T-cell (primary cell): ENCODE measurements around the gene CASK. TPM values are rescaled to one million over a fixed set of nuclear protein-coding genes. Genes with fewer than 3 reads are reported as not detected.

Experiments used
- ATAC-seq, 4 experiments: fragments of 200-7000 bp in 3 of 4; fragments of 150-1000 bp in 1 of 4; cut with Tn5 transposase; replicated peaks in 1 of 4; 1 replicate in 3 of 4; 2 replicates in 1 of 4; pipeline ENCODE4 v1.10.0; 2021; ENCODE audit warnings: moderate library complexity in 3 of 4, mild to moderate bottlenecking in 2 of 4, moderate number of reproducible peaks in 1 of 4
- CTCF ChIA-PET, 2 donors: fragments of 300-600 bp; sonication (Branson Sonifier 250); formaldehyde crosslinking; loops; one replicate each; lab custom pipeline; 2022; ENCODE audit warnings: antibody characterized with exemption in 2 of 2; lab: Charles Lee
- POLR2A ChIA-PET, 2 donors: fragments of 300-600 bp; sonication (Branson Sonifier 250); formaldehyde crosslinking; loops; one replicate each; lab custom pipeline; 2022; ENCODE audit warnings: antibody characterized with exemption in 2 of 2; lab: Charles Lee
- DNase-seq, 35 experiments: peaks; one replicate each; pipeline versions ENCODE4 v3.0.0 to v3.0.0-alpha.2; 2013 to 2023
- H3K27ac ChIP-seq: one replicate; pipeline ENCODE4 v1.5.1; 2013; ENCODE audit warnings: low read length
- H3K27me3 ChIP-seq, 2 experiments: replicated peaks in 1 of 2; 1 replicate in 1 of 2; 2 replicates in 1 of 2; pipeline versions ENCODE4 v1.6.1 to v1.7.0; 2013; ENCODE audit warnings: low read length in 1 of 2, mixed read lengths in 1 of 2; ENCODE audit not compliant: control insufficient read depth in 2 of 2, insufficient read depth in 2 of 2; ENCODE audit errors: extremely low read depth in 1 of 2
- H3K36me3 ChIP-seq, 2 donors: 1 replicate in 1 of 2; 2 replicates in 1 of 2; pipeline versions ENCODE4 v1.6.1 to v1.7.0; 2013; ENCODE audit warnings: low read length in 1 of 2; ENCODE audit not compliant: control insufficient read depth in 2 of 2, insufficient read depth in 1 of 2; ENCODE audit errors: extremely low read depth in 1 of 2
- H3K4me1 ChIP-seq, 2 experiments: 1 replicate in 1 of 2; 2 replicates in 1 of 2; pipeline versions ENCODE4 v1.6.1 to v1.7.0; 2013; ENCODE audit warnings: low read length in 2 of 2, mixed read lengths in 1 of 2; ENCODE audit not compliant: insufficient read depth in 2 of 2, control insufficient read depth in 1 of 2; ENCODE audit errors: extremely low read depth in 1 of 2
- H3K4me3 ChIP-seq, 2 donors: 1 replicate in 1 of 2; 2 replicates in 1 of 2; pipeline versions ENCODE4 v1.5.1 to v1.7.0; 2013; ENCODE audit warnings: mild to moderate bottlenecking in 2 of 2, low read length in 1 of 2, moderate library complexity in 1 of 2; ENCODE audit not compliant: control insufficient read depth in 1 of 2; ENCODE audit errors: extremely low read depth in 1 of 2
- H3K9me3 ChIP-seq: 2 replicates; pipeline ENCODE4 v1.7.0; 2013
- H3K27ac Mint-ChIP-seq, 2 donors: one replicate each; pipeline ENCODE4 v1.8.0; 2020 to 2021; ENCODE audit warnings: mild to moderate bottlenecking in 2 of 2, mixed read lengths in 2 of 2
- H3K27me3 Mint-ChIP-seq, 2 donors: one replicate each; pipeline ENCODE4 v1.8.0; 2021 to 2022; ENCODE audit warnings: mixed read lengths in 2 of 2
- H3K36me3 Mint-ChIP-seq: one replicate; pipeline ENCODE4 v1.8.0; 2021; ENCODE audit warnings: mixed read lengths
- H3K4me1 Mint-ChIP-seq, 3 donors: one replicate each; pipeline ENCODE4 v1.8.0; 2020 to 2022; ENCODE audit warnings: mixed read lengths in 3 of 3, mild to moderate bottlenecking in 1 of 3
- H3K4me3 Mint-ChIP-seq, 3 donors: one replicate each; pipeline ENCODE4 v1.8.0; 2020 to 2022; ENCODE audit warnings: mild to moderate bottlenecking in 3 of 3, mixed read lengths in 3 of 3, moderate library complexity in 3 of 3
- H3K9me3 Mint-ChIP-seq, 3 donors: one replicate each; pipeline ENCODE4 v1.8.0; 2020 to 2022; ENCODE audit warnings: mixed read lengths in 3 of 3
- WGBS: methylation state at CpG from one replicate; pipeline ENCODE4 v1.1.5; 2013; ENCODE audit warnings: missing lambda C conversion rate; ENCODE audit not compliant: insufficient coverage; 5-methylcytosine and 5-hydroxymethylcytosine counted together
- total RNA-seq, 35 experiments: library from RNA in 6 of 35; stranded (reverse) in 6 of 35; fragments of 120-200 nt in 1 of 35; gene quantifications; one replicate each; pipeline versions ENCODE4 v1.2.1 to v1.2.4 and lab custom pipeline; 2013 to 2026

The CASK gene
- total RNA-seq, 5 donors from 2014 or later (not counting 1 experiment from before 2014, with no cell fraction given), result 52.6 to 81.6 (median 67.5) TPM

DNA sequence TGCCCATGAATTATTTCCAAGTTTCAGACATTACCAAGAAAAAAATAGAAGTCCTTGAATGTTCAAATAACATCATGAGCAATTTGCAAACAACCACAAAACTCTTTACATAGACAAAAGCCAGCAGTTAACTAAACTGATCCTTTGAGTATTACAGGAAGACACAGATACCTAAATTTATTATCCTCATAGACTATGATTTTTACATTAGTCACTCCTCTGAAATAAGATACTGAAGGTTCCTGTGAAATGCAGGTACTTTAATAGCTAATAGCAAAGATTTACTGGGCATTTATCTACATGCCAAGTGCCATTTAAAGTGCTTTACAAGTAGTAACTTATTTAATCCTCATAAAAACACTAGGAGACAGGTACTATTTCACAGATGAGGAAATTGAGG, 161.7 kb downstream of the CASK start:
- no peak overlapping the region for H3K4me3 Mint-ChIP-seq
- H3K4me1 Mint-ChIP-seq, result peaks cover 0 to 34% (median 14%) of the 10 kb centered on the region in 3 donors
- H3K9me3 Mint-ChIP-seq, result no peaks in the 10 kb centered on the region
- H3K27ac ChIP-seq, result no peak overlapping the region
- ATAC-seq (no peak), DNase-seq (no peak)
- H3K36me3 ChIP-seq, result no peaks in the 10 kb centered on the region
- H3K27ac Mint-ChIP-seq, result no peak overlapping the region
- peaks cover 0 to 9% of the 10 kb centered on the region in 2 donors for H3K27me3 Mint-ChIP-seq
- ChIA-PET CTCF (no interaction called here), POLR2A (no interaction called here)
- no peaks in the 10 kb centered on the region for H3K4me1 ChIP-seq
- H3K36me3 Mint-ChIP-seq, result no peaks in the 10 kb centered on the region
- no peaks in the 10 kb centered on the region for H3K9me3 ChIP-seq
- H3K4me3 ChIP-seq, result no peak overlapping the region
- no peaks in the 10 kb centered on the region for H3K27me3 ChIP-seq

GRCh38 chrX:41761169-41761568, 162.2 kb downstream of the CASK start:
- Histone ChIP-seq H3K9me3 (no peaks in the 10 kb centered on the region), H3K27me3 (no peaks in the 10 kb centered on the region), H3K4me3 (no peak overlapping the region), H3K36me3 (no peaks in the 10 kb centered on the region), H3K27ac (no peak overlapping the region), H3K4me1 (no peaks in the 10 kb centered on the region)
- WGBS, result no CpG with 5 or more reads among the region's 3 CpGs
- no peaks in the 10 kb centered on the region for H3K36me3 Mint-ChIP-seq
- ATAC-seq (no peak), DNase-seq (no peak)
- POLR2A ChIA-PET, result no interaction called here
- no peak overlapping the region for H3K27ac Mint-ChIP-seq
- H3K9me3 Mint-ChIP-seq, result no peaks in the 10 kb centered on the region
- H3K4me1 Mint-ChIP-seq, result peaks cover 0 to 35% (median 14%) of the 10 kb centered on the region in 3 donors
- CTCF ChIA-PET, result no interaction called here
- H3K4me3 Mint-ChIP-seq, result no peak overlapping the region
- H3K27me3 Mint-ChIP-seq, result peaks cover 0 to 9% of the 10 kb centered on the region in 2 donors

DNA sequence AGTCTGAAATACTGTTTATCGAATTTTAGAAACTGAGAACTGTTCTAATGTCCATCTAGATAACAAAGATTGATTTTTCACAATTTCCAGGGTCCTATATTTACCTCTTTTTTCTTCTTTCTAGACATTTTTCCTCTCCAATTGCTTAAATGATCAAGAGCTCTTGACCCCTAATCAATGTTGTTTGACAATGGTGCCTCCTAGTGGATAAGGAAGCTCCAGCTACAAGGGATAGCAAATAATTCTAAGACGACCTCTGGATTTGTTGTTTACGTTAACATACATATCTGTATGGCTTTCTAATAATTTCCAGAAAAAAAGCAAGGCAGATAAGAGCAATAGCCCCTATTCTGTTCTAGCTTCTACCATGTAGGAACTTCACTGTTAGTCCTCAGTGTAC, 163.5 kb downstream of the CASK start:
- no peaks in the 10 kb centered on the region for H3K9me3 Mint-ChIP-seq
- no peak overlapping the region for H3K27ac Mint-ChIP-seq
- POLR2A ChIA-PET, result no interaction called here
- no peak for ATAC-seq
- no peak overlapping the region for H3K27ac ChIP-seq
- H3K4me3 Mint-ChIP-seq, result no peak overlapping the region
- no peaks in the 10 kb centered on the region for H3K9me3 ChIP-seq
- CTCF ChIA-PET, result interaction anchor here (0.5 to 2.7 kb wide), 7 partner anchors 20 to 1108 kb away, joined by 3 to 9 read pairs (median 3); no protein-coding TSS in a partner anchor
- no peaks in the 10 kb centered on the region for H3K36me3 ChIP-seq
- no peak overlapping the region for H3K4me3 ChIP-seq
- no peaks in the 10 kb centered on the region for H3K4me1 ChIP-seq
- peaks cover 0 to 35% (median 14%) of the 10 kb centered on the region in 3 donors for H3K4me1 Mint-ChIP-seq
- H3K36me3 Mint-ChIP-seq, result peaks cover 4% of the 10 kb centered on the region
- H3K27me3 ChIP-seq, result no peaks in the 10 kb centered on the region
- peak in 1 of 35 experiments; percentile 44 for DNase-seq
- H3K27me3 Mint-ChIP-seq, result peaks cover 0 to 9% of the 10 kb centered on the region in 2 donors
- no CpG with 5 or more reads among the region's 3 CpGs for WGBS

DNA sequence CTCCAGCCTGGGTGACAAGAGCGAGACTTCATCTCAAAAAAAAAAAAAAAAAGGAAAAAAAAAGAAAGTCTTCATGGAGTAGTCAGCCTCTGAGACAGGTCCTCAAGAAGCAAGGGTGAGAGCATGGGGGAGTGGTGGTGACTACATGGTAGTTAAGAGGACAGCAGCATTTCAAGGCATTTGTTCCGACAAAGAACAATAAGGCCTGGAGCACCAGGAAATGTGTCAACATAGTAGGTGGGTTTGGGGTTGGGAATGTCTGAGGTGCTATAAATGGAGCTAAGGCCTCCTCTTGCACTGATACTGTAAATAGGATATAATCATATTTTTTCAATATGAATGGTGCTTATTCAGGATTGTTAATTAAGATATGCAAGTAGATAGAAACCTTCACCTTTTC, 165.0 kb downstream of the CASK start:
- no CpG with 5 or more reads among the region's 2 CpGs for WGBS
- H3K36me3 Mint-ChIP-seq, result peaks cover 8% of the 10 kb centered on the region
- Histone ChIP-seq H3K4me1 (no peaks in the 10 kb centered on the region), H3K27ac (no peak overlapping the region), H3K27me3 (no peaks in the 10 kb centered on the region), H3K9me3 (no peaks in the 10 kb centered on the region), H3K36me3 (no peaks in the 10 kb centered on the region), H3K4me3 (no peak overlapping the region)
- ATAC-seq (no peak), DNase-seq (no peak)
- H3K27me3 Mint-ChIP-seq, result peaks cover 0 to 3% of the 10 kb centered on the region in 2 donors
- H3K9me3 Mint-ChIP-seq, result no peaks in the 10 kb centered on the region
- CTCF ChIA-PET, result interaction anchor here (0.7 to 2.7 kb wide), 2 partner anchors 200 to 578 kb away, joined by 3 to 9 read pairs; no protein-coding TSS in a partner anchor
- H3K4me1 Mint-ChIP-seq, result peaks cover 0 to 27% (median 10%) of the 10 kb centered on the region in 3 donors
- POLR2A ChIA-PET, result interaction anchor here (0.5 to 0.6 kb wide), 2 partner anchors 74 to 466 kb away, joined by 3 to 10 read pairs; no protein-coding TSS in a partner anchor
- no peak overlapping the region for H3K27ac Mint-ChIP-seq
- no peak overlapping the region for H3K4me3 Mint-ChIP-seq

GRCh38 chrX:41750716-41751115, 172.6 kb downstream of the CASK start:
- Mint-ChIP-seq H3K9me3 (no peaks in the 10 kb centered on the region), H3K27ac (no peak overlapping the region), H3K27me3 (no peaks in the 10 kb centered on the region), H3K4me3 (no peak overlapping the region), H3K4me1 (peaks cover 0 to 3% (median 0%) of the 10 kb centered on the region in 3 donors), H3K36me3 (peaks cover 12% of the 10 kb centered on the region)
- H3K27me3 ChIP-seq, result no peaks in the 10 kb centered on the region
- no CpG with 5 or more reads among the region's 3 CpGs for WGBS
- no peak for ATAC-seq
- H3K4me3 ChIP-seq, result no peak overlapping the region
- H3K27ac ChIP-seq, result no peak overlapping the region
- H3K9me3 ChIP-seq, result no peaks in the 10 kb centered on the region
- CTCF ChIA-PET, result interaction anchor here in 1 of 2 donors (0.5 kb wide), 1 partner anchor 22 kb away, joined by 4 read pairs; no protein-coding TSS in a partner anchor
- POLR2A ChIA-PET, result no interaction called here
- DNase-seq, result no peak
- no peaks in the 10 kb centered on the region for H3K36me3 ChIP-seq
- peaks cover 0 to 2% of the 10 kb centered on the region in 2 experiments for H3K4me1 ChIP-seq

DNA sequence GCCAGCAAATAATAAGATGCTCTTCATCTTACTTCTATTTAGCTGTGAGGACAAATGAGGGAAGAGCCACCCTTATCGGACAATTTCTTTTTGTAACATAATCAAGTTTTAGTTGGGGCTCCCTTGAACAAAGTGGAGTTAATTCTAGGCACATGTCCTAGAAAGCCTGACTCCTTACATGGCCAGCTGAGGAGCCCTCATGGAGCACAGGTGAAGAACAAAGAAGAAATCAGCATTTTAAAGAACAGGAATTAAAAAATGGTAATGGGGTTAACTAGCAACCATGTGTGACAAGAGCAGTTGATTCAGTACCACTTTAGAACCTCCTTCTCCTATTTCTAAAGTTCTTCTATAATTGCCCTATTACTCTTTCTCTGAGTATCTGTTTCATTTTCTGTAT, 183.5 kb downstream of the CASK start:
- peaks cover 0 to 8% of the 10 kb centered on the region in 2 donors for H3K27me3 Mint-ChIP-seq
- no peaks in the 10 kb centered on the region for H3K9me3 Mint-ChIP-seq
- CTCF ChIA-PET, result interaction anchor here in 1 of 2 donors (0.6 to 1.2 kb wide), 2 partner anchors 19 to 142 kb away, joined by 3 to 7 read pairs; no protein-coding TSS in a partner anchor
- H3K9me3 ChIP-seq, result no peaks in the 10 kb centered on the region
- H3K36me3 ChIP-seq, result peaks cover 0 to 3% of the 10 kb centered on the region in 2 donors
- H3K4me1 ChIP-seq, result peaks cover 3 to 4% of the 10 kb centered on the region in 2 experiments
- H3K4me3 ChIP-seq, result no peak overlapping the region
- ATAC-seq (no peak), DNase-seq (no peak)
- H3K27ac Mint-ChIP-seq, result no peak overlapping the region
- H3K36me3 Mint-ChIP-seq, result peaks cover 23% of the 10 kb centered on the region
- WGBS, result no CpG with 5 or more reads among the region's 1 CpG
- peaks cover 5 to 29% (median 13%) of the 10 kb centered on the region in 3 donors for H3K4me1 Mint-ChIP-seq
- H3K4me3 Mint-ChIP-seq, result no peak overlapping the region
- no peak overlapping the region for H3K27ac ChIP-seq
- POLR2A ChIA-PET, result interaction anchor here in 1 of 2 donors (0.6 kb wide), 2 partner anchors 9 to 39 kb away, joined by 3 to 4 read pairs; no protein-coding TSS in a partner anchor
- H3K27me3 ChIP-seq, result no peaks in the 10 kb centered on the region
